SK-N-MC (cell line): ENCODE results near the gene PRR14.

Experiments
- EZH2 ChIP-seq: fragments of 200-600 bp; sonication (generic); IDR thresholded peaks from one replicate; pipeline ENCODE4 v1.6.1; 2017; ENCODE audit warnings: antibody characterized with exemption
- FOXP2 ChIP-seq: optimal IDR thresholded peaks from 2 replicates; pipeline ENCODE3; 2011; ENCODE audit warnings: mild to moderate bottlenecking, moderate library complexity; ENCODE audit not compliant: insufficient read depth; ENCODE audit errors: extremely low read length, control extremely low read depth
- POLR2AphosphoS5 ChIP-seq: IDR thresholded peaks from 2 replicates; pipeline ENCODE4 v1.6.1; 2012; ENCODE audit warnings: mild to moderate bottlenecking, low read depth, low read length, borderline replicate concordance

DNA sequence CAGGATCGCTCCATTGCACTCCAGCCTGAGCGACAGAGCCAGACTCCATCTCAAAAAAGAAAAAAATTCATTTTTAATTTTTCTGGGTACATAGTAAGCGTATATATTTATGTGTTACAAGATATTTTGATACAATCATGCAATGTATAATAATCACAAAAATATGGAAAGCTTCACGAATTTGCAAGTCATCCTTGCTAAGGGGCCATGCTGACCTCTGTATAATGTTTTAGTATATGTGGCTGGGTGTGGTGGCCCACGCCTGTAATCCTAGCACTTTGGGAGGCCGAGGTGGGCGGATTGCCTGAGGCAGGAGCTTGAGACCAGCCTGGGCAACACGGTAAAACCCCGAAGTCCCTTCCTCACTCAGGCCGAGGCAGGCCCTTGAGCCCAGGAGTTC, 24.4 kb downstream of the PRR14 start:
- no peak for TF ChIP-seq POLR2AphosphoS5
- TF ChIP-seq EZH2: no peak
- no peak for TF ChIP-seq FOXP2
